ENCODE measurements around the gene PLXDC2.
A peak's percentile ranks its signal among the peaks of the same experiment; 100 is the strongest.

Gene PLXDC2

GRCh38 chr10:19915816-19916215 lies 99.6 kb downstream of the PLXDC2 start:
- no peak for DNase-seq

DNA sequence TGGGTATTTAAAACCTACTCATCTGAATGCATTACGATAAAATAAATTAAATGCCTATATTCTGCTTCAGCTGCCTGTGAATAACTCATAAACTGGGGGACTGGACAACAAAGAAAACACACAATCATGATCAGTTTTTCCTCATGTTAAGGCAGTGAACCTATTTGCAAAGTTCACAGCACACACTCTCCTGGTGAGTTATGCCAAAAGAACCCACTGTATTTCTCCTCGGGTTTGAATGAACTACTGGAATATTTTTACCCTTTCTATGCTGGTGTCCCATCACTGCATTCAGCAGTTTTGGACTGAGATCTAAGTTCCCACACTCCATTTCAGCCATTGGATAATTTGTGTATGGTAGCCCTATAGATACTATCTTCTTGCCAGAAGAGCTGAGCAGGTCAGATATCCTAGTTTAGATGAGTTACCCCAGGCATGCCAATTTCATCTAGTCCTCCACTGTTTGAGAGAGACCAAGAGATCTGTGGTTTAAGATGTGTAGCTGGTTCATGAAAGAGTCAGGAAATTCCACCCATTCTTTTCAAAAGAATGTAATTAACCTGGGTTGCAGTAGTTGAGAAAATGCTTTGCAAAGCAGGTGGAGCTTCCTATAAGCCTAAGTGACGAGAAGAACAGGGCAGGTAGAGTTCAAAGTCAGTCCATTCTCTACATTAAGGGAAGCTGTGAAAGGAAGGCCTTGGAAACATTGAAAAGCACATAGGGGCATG lies 101.7 kb downstream of the PLXDC2 start:
- DNase-seq = no peak

DNA sequence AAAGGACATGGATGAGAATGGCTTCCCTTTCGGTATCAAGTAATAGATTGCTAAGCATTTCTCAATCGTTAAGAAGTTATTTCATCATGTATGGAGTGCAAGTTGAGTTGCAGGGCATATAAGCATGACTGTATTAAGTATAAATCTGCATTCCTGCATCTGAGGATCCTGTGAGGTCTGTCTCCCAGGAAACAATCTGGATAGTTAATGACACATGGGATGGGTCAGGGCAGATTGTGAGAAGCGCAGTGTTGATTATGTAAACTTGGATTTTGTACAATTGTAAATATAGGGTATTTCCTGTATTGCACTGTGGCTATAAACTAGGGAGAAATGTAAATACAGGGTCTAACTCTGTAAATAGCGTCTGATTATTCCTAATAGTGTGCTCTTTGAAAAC lies 102.6 kb downstream of the PLXDC2 start:
- no peak for DNase-seq

DNA sequence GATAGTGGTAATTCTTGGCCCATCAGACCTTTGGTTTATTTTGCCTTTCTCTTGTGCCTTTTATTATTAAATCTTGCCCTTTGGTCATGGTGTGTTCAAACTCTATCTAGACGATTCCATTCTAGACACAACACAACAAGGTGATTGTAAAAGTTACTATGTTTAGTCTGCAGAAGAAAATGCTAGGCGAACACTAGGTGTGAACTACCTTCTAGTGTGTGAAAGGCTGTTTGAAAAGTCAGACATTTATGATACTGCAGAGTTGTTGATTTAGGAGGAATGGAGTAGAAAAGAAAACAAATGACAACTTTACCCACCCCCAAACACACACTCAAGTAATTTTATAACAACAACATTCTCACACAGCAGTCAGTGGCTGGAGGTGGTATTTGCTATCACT lies 103.4 kb downstream of the PLXDC2 start:
- no peak for DNase-seq

DNA sequence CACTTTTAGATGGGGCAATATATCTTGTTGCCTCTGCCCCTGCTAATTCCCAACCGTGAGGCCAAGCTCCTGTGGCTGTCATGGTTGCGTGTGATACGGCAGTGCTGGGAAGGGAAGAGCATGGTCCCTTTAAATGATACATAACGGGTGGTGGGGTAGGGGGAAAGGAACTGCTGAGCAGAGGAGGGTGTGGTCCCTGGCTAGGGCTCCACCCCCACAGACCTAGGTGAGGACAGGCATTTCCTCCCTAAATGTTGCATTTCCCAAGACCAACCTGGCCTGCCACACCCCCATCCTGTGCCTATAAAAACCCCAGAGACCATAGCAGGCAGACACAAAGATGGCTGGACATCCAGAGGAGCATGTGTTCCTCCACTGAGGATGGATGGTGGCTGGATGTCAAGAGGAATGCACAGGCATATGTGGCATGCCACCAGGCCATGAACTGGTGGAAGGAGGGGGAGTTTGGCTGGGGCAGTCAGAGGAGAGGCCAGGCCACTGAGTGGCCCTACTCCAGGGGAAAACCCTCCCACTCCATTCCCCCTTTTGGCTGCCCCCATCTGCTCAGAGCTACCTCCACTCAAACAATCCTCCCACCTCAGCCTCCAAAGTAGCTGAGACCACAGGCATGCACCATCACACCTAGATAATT lies 104.0 kb downstream of the PLXDC2 start:
- no peak for DNase-seq

DNA sequence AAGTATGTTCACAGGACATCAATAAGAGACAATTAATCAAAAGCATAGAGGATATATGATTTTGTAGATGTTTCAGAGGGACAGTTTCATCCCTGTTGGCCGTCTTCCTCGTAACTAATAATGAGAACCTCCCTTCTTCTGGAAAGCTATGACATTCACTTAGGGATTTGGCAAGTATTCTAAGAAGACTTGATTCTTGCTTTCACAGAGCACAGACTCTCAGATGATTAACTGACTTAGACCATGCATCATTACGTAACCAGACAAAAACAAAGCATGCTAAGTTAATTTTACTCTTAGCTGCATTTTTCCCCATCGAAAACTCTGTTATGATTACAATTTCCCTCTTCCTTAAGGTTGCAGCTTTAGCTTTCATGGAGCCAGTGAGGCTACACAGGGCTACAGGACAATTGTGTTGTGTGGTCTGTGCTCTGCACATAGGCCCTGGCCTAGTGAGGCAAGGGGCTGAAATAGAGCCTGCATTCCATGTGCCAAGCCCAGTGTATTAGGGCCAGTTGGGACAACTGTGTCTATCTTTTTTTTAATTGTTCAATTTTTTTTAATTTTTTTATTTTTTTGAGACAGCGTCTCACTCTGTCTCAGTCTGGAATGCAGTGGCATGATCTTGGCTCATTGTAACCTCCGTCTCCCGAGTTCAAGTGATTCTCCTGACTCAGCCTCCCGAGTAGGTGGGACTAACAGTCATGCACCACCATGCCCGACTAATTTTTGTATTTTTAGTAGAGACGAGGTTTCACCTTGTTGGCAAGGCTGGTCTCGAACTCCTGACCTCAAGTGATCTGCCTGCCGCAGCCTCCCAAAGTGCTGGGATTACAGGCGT lies 105.3 kb downstream of the PLXDC2 start:
- peak in 1 of 14 donors; percentile 2 for DNase-seq

DNA sequence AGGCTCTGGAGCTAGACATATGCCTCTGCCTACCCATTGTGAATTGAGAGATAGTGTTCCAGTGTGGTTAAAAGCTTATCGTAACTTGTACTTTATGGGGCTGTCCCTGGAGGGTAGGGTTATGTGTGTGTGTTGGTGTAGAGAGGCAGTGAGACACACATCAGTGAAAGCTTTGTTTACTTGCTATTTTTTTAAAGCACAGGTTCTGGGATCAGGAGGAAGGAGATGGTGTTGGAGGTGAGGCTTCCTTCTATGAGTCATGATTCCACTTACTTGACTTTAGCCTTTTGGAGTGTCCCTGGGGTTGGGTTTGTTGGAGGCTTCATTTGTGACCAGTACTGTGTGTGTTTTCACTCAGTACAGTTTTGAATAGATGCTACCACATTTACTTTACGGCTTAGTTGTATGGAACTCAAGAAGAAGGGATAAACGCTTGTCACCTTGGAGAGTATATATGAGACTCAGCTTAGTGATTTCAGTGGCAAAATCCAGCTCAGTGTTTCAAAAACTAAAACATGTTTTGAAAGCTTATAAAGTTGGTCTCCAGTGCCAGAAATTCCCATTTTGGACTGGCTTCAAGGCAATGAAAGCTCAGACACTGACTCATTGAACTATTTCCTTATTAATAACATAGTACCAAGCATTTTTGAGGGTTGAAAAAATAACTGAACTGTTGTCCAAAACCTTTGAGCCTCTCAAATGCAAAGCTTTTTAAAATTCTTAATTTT lies 106.2 kb downstream of the PLXDC2 start:
- DNase-seq = no peak

GRCh38 chr10:19925064-19925463 lies 108.8 kb downstream of the PLXDC2 start:
- DNase-seq = no peak

DNA sequence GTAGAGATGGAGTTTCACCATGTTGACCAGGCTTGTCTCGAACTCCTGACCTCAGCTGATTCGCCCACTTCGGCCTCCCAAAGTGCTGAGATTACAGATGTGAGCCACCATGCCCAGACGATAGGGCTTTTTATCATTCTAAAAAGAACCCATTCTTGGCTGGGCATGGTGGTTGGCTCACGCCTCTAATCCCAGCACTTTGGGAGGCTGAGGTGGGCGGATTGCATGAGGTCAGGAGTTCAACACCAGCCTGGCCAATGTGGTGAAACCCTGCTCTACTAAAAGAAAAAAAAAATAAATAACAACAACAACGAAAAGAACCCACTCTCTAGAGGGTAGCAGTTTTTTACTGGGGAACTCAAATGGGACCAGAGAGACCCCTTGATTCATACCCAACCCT lies 112.7 kb downstream of the PLXDC2 start:
- no peak for DNase-seq

DNA sequence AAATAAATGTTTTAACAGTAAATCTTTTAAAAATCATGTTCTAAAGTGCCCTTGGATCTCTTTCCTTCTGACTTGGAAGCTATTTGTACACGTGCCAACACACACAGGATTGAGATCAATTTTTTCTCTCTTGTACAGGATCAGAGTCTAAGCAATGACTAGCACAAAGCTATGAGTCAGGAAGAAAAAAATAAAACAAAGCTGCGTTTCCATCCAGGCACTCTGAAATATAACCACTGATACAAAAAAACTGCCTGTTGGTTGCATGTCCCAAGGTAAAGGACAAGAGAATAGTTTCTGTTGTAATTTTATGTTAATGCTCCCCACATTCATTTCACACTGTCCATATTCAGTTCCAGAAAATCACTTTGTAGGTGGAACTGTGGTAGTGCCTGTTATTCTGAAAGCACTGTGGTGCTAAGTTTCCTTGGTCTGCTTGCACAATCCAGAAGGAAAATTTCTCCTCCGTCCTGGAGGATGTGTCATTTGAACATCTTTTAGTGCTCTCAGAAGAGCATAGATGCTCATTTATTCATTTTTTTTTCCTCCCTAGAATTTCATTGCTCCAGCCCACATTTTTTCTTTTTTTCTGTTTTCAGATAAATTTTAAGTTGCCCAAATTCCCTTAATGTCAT lies 113.4 kb downstream of the PLXDC2 start:
- no peak for DNase-seq

DNA sequence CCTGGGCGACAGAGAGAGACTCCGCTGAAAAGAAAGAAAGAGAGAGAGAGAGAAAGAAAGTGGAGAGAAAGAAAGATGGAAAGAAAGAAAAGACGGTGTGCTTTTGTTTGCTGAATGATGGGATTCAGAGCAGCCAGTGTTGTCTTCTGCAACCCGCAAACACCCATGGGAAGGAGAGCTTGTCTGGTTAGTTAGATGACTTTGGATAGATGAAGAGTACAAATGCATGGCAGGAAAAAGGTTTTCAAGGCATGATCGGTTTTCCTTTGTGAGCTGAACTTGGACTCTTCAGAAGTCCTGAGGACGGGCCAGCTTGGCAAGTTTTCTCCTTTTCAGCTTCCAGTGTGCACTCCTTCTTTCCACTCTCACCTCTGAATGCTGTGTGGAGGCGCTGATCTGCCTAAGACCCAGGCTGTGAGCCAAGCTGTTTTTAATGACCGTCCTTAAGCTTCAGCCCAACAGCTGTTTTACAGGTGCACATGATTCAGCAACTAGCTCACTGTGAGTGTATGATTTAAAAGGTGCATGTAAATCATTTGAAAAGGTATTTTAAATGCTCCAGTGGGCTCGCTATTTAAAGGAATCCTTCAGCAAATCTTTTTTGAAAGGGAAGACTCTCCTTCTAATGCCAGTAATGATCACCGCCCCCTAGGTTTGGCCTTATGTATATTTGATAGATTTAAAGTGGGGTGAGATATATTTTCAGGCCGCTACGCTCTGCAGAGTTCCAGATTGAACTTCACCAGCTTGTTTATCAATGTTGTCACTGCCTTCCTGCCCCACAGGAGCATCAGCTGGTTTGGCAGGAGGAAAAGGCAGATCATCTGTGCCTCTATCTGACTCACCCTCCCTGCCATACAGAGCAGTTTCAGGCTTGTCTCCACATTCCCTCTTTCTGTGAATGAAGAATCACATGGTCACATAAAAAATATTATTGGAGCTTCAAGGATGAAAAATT lies 115.0 kb downstream of the PLXDC2 start:
- peak in 2 of 14 donors; percentile 11 to 15 for DNase-seq

GRCh38 chr10:19931894-19932590 lies 115.8 kb downstream of the PLXDC2 start:
- DNase-seq = no peak

DNA sequence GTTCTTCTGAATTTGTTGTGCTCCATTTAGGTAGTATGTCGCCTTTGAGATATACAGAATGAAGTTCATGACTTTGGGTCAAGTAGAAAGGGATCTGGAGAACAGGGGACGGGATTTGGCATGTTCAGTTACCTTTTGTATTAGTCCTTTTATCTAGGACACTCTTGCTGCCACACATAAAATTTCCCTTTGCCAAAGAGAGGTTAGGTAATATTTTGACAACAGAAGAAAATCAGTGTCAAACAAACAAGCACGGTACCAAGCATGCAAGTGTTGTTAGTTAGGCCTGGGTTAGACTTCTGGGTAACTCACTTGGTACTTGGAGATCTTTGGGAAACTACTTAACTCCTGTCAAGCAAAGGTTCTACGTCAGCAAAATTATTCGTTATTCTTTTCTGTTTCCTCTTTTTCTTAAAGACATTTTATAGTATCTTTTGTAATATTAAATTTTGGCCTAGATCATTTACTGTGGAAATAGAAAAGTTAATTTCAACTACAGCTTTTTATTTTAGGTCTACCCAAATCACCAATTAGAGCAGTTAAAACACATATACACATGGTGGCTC lies 116.7 kb downstream of the PLXDC2 start:
- no peak for DNase-seq

DNA sequence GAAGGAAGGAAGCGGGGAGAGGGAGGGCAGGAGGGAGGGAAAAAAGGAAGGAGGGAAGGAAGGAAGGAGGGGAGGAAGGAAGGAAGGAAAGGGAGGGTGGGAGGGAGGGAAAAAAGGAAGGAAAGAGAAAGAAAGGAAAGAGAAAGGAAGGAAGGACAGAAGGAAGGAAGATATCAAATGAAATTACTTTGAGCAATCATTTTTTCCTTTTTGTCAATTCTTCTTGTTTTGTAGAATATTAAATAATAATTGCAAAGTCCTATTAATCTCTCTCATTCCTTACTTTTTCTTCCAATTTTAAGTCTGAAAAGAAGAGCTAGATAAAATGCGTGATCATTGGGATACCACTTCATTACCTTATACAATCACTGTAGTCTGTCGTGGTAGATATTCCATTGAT lies 117.5 kb downstream of the PLXDC2 start:
- no peak for DNase-seq

DNA sequence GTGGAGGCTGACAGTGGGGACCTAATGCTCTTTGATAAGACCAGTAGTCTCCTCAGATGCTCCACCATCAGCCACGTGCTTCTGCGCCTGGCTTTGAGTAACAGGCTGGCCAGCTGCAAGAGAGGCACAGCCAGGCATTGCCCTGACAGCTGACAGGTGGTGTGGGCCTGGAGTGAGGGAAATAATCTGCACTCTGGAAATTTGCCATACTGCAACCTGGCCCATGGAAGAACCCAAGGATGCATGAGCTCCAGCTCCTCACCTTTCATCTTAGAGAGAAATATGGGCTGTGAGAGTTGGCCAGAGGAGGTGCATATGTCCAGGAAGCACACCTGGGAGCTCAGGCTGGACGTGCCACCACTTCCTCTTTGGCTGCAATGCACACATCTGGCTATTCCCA lies 118.9 kb downstream of the PLXDC2 start:
- DNase-seq = no peak

- DNase-seq = no peak
Observed at GRCh38 chr10:19936289-19936688, 120.1 kb downstream of the PLXDC2 start.

DNA sequence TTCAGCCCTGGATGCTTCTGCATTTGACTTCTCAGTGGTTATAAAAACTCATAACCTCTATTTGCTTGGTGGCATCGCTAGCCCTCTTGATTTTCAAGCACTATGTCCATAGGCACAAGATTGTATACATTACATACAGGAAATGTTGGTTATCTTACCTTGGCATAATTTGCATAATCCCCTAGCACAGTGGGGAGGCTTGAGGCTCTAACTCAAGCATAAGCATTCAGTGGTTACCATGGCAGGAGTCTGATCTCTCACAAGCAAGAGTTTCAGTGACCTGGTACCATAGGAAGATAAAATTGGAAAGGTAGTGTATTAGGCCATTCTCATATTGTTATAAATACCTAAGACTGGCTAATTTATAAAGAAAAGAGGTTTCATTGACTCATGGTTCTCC lies 121.8 kb downstream of the PLXDC2 start:
- no peak for DNase-seq

DNA sequence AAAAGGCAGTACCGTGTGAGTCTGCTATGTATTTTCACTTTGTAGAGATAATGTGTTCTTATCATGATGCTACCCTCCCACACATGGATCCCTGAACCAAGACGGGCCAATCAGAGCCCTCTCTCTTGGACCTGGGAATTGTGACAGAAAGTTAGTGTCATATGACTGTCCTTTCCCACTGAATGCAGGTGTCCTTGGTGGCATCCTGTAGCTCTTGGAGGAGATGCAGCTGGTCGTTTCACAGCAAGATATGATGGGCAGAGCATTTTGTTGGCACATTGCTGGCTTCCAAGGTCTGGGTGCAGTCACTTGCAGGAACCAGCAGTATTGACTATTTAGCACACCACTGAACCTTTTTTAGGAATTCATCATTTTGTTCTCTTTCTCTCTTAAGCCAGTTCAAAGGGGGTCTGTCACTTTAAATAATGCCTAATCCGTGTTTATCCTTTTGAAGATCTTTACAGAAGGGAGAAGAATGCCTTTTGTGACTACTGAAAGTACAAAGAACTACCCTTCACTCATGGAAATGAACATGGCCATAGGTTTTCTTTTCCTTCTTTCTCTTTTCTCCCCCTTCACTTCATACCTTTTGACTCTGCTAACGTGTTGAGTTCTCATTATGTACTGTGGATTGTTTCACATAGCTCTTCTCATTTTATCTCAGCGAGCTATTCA lies 125.1 kb downstream of the PLXDC2 start:
- DNase-seq = no peak

- DNase-seq = peak in 10 of 14 donors; percentile 18 to 70 (median 37)
Observed at GRCh38 chr10:19944911-19945663, 128.9 kb downstream of the PLXDC2 start.
